KG1 (cell line): ENCODE data around the gene SOBP.

ENCODE experiments used
- DNase-seq: peaks from one replicate; lab custom pipeline; 2025; lab: John Stamatoyannopoulos, UW

The SOBP gene

DNA sequence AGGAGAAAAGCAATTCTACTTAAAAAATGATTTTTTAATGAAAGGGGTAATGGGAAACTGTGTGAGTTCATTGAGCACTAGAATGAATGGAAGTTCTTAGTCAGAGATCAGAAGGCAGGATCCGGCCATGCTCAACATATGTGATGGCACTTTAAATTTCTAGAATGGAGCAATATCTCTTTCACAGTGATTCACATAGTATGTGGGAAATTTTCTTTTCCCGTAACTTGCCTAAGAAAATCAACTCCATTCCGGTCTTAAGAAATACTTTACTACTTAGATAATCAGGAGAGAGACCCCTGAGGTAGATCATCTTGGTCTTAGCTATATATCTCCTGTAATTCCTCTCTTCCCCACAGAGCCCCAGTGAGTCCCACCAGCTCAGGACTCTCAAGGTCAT lies 202.4 kb downstream of the SOBP start:
- no peak for DNase-seq

DNA sequence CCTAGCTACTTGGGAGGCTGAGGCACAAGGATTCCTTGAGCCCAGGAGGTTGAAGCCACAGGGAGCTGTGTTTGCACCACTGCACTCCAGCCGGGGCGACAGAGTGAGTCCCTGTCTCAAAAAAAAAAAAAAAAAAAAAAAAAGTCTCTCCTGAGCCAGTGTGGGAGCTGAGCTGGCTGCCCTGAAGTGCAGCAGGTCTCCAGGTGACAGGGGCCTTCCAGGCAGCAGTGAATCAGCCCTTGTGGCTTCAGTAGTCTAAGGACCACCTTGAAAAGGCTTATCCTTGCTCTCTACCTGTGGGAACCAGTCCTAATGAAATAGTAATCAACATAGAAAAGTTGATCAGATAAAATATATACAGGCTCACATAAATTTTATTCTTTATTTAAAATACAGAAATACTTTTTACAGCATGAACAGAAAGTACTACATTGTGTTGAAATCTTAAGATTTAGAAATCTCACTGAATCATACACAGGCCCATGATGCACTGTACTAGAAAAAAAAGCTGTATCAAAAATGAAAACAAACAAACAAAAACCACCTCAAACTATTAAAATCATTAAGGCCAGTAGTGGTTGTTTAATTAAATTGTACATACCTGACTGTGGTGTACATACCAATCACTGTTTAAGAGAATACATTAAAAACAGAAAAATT lies 205.3 kb downstream of the SOBP start:
- DNase-seq: no peak

DNA sequence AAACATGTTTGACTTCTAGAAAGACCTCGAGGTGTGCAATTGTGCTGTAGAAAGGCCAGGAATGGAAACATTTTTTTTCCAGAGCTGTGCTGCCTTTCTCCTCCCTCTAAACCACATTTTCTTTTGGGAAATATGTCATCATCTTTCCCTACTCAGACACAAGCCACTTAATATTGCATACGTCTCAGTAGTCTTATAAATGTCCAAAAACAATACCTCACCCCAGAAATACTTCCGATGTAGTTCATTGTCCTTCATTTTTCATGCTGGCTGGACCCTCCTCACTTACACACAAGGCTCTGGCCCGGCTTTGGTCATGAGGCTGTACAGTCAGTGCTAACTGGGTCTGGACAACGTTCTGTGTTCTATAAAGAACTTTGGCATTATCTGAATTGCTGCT lies 207.8 kb downstream of the SOBP start:
- DNase-seq: no peak

DNA sequence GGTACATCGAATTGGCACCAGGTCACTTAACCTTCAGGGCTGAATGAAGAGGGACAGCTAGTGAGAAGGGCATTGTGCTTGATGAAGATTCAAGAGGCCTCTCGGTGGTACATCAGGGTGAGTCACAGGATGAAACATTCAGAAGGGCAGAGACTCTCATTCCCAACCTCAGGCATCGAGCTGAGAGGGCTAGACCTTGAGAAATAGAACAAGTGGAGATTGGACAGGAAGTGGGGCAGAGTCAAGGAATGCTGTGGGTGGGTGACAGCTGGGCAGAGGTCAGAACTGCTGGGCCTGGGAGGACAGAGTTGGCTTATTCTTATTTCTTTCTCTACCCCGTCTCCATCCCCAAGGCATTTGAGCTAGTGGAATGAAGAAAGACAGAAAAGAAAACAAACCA lies 208.2 kb downstream of the SOBP start:
- DNase-seq: no peak

DNA sequence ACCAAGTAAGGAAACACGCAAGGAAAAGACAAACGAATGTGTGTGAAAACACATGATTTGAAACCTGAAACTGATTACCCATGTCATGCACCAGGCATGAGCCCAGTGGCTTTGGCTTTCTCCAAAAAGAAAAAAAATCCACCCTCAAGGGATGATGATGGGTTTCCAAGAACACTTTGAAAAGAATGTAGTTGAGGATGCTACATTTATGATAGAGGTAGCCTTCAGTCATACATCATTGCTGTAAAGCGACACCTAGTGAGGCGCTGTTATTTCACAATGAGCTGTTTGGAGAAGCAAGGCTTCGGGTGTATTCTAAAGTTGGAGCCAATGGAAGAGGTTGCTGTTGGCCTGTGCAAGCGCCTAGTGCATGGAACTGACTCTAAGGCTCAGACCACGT lies 209.3 kb downstream of the SOBP start:
- no peak for DNase-seq

DNA sequence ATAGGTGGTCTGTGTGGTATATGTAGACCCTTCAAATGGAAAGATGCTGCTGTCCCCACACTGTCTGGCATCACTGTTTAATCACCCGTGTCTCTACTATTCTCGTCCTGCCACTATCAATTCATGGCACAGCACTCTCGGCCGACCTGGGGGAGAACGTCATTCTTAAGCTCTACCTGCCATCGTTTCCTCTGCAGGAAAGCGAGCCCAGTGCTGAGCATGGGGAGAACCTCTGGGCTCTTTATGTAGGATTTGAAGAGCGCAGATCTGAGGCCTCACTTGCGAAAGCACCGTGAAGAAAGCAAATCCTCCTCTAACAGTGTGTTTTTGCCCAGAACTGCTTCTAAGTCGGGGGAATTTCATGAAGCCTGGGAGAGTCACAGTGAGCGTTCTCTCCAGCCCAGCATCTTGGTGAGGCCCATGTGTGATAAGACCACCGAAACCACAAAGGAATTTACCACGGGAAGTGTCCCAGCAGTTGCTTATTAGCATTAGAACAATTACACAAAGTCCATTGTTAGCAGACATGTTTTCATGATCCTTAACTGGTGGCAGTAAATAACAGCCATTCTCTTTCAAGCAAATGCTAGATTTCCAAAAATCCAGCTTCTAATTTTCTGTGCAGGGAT lies 209.9 kb downstream of the SOBP start:
- DNase-seq: no peak

DNA sequence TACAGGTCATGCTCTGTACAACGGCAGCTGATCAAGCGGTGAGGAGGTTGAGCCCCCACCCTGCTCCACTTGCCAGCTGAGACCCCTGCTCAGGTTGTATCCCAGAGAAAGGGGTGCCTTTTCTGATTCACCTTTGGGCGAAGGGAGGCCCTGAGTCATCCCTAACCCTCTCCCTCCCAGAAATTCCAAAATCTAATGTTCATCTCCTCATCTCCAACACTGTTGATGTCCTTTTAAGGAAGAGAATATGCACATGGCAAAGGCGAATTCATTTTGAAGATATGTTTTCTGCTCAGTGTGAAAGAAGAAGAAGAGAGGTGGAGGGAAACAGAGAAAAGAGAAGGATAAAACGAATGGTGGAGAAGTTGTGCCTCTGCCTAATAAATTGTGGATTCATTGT lies 213.7 kb downstream of the SOBP start:
- no peak for DNase-seq

DNA sequence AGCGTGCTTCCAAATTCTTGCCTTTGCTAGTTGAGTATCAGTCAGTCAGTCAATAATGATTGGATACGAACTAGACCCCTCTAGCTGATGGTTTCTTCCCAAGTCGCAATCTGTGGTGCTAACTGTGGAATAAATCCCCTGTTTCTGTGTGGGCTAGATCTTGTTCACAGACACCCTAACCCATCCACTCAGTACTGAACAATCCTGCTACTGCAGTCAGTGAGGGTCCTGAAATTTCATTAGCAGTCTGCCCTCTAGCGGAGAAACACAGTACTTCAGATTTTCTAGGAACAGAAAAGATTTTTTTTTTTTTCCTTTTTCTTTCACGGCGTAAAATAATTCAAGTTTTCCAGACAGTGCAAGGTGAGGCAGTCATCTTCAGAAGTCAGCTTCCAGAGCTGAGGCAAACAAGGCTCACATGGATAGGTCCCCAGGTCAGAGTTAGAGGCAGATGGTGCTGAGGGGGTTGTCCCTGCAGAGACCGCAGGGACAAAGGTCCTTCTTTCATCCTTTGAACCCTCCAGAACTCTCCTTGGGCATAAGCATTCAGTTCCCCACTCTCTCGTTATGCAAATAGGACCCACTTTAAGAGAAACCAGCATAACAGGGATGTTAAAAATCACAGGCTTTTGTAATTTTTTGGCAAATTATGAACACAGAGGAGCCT lies 214.6 kb downstream of the SOBP start:
- DNase-seq: peak; percentile 19

DNA sequence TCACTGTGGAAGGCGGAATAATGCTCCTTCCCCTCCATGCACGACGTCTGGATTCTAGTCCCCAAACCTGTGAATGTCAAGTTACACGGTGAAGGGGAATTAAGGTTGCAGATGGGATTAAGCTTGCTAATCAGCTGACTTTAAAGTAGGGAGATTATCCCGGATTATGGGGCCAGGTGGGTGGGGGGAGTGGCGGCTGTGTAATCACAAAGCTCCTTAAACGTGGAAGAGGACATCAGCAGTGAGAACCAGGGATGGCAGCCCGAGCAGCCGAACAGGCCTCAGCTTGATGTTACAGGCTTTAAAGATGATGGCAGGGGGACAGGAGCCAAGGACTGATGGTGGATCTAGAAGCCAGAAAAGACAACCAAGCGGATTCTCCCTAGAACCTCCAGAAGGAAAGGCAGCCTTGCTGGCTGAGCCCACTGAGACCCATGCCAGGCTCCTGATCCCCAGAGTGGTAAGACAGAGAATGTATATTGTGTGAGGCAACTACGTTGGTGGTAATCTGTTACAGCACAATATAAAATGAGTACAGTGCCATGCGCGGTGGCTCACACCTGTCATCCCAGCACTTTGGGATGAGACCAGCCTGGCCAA lies 216.7 kb downstream of the SOBP start:
- DNase-seq: no peak

DNA sequence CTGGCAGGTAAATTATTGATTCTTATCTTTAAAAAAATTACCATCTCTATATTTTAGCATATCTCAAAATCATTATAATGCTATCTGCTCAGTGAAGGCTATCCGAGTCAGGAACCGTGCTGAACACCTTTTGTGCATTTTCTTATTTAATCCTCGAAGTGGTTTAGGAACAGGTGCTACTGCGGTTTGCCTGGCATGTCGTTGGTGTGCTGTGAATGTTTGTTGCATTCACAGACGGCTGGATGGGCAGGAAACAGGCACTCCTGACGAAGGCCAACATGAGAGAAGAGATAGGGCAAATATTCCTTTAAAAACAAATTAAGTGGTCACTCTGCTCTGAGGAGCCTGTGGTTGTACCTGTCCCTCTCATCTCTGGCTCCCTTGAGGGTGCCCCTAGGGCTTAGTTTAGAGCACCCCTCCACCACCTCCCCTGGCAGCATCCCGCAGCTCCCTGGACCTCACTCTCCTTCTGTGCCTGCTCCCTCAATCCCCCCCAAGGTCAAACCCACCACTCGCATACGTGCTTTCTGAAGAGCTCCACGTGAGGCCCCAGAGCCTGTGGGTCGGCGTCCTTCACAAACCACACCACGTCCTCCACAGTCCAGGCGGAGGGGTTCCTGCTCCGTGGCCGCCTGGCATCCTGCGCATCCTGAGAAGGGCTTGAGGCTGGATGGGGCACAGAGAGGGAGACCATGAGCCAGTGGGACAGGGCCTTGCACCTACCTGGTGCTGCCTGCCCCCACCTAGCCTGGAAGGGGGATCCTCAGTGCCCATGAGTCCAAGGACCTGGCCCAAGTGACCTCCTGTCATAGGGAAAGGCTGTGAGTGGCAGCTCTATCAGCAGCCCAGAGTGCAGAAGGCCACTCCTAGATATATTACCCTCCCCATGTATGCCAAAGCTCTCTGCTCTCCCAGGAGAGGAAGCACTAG lies 217.7 kb downstream of the SOBP start:
- DNase-seq: no peak

DNA sequence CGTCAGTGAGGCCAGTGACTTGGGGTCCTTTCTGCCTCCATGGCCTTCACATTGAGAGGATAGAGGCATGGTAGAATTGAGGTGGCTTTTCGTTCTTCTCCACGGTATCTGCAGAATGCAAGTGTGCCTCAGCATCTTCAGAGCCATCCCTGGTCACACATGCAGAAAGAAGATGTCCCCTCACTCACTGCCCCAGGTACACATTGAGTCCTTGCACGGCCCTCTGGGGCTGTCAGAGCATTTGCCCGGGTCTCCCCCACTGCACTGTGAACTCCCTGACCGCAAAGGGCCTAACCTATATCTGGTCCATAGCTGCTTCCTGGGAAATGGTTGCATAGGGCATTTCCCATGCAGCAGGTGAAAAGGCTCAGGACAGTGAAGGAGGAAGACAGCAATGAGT lies 218.5 kb downstream of the SOBP start:
- no peak for DNase-seq

DNA sequence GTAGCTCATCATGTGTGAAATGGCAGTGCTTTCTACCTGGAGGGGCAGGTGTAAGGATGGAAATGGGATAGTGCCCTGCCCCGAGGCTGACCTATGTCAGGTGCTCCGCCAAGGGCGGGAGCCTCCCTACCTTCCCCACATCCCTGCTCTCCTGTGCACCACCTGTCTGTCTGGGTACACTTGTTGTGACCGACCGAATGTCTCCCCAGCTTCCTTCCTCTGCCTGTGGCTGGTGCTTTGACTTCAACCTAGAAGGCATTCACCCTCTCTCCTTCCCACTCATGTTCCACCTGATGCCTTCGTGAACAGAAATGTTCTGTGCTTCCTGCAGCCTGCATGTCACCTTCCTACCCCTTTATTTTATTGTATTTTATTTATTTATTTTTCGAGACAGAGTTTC lies 219.4 kb downstream of the SOBP start:
- no peak for DNase-seq
